ENCODE data around the gene SS18L1.

GRCh38 chr20:62156592-62157386 is 13.2 kb downstream of the SS18L1 start:
- TF ChIP-seq, protein P1, sequence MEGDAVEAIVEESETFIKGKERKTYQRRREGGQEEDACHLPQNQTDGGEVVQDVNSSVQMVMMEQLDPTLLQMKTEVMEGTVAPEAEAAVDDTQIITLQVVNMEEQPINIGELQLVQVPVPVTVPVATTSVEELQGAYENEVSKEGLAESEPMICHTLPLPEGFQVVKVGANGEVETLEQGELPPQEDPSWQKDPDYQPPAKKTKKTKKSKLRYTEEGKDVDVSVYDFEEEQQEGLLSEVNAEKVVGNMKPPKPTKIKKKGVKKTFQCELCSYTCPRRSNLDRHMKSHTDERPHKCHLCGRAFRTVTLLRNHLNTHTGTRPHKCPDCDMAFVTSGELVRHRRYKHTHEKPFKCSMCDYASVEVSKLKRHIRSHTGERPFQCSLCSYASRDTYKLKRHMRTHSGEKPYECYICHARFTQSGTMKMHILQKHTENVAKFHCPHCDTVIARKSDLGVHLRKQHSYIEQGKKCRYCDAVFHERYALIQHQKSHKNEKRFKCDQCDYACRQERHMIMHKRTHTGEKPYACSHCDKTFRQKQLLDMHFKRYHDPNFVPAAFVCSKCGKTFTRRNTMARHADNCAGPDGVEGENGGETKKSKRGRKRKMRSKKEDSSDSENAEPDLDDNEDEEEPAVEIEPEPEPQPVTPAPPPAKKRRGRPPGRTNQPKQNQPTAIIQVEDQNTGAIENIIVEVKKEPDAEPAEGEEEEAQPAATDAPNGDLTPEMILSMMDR (IDR thresholded peaks at IDR 0.05) = peak; percentile 66 to 78 (median 72)
- no peak for TF ChIP-seq POLR2A (IDR thresholded peaks at IDR 0.05)

Data from right lobe of liver (tissue), 4 donors.